Stimulated activated CD8-positive, alpha-beta memory T cell treated with anti-CD3 and anti-CD28 coated beads, Interleukin-2, amount 100 ng/mL, for 1 hour (primary cell): ENCODE data around the gene ALG12.

Experiments used
- DNase-seq, 2 donors: peaks; one replicate each; pipeline ENCODE4 v3.0.0-alpha.2; 2020; ENCODE audit warnings: low read depth in 2 of 2

ALG12 gene

DNA sequence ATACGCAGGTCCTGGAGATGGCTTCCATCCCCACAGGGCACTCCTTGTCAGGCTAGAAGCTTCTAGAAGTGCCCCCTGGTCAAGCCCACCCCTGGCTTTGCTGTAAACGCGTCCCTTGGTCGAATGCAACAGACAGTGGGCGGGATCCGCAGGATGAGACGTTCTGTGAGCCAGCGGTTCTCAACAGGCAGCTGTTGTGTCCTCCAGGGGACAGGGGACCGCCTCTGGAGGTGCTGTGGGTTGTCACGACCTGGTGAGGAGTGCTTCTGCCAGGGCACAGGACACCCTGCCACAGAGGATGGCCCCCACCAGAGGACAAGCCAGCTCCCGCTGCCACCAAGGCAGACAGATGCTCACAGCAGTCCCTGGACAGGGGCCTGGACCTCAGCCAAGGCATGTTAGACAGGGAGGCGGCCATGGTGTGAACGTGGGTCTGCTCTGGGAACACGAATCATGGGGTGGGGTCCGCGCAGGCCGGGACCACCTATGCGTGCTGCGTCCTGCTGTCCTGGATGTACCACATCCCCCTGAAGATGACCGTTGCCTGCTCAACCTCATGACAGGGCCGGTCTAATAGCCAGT, 11.8 kb upstream of the ALG12 start:
- no peak for DNase-seq

DNA sequence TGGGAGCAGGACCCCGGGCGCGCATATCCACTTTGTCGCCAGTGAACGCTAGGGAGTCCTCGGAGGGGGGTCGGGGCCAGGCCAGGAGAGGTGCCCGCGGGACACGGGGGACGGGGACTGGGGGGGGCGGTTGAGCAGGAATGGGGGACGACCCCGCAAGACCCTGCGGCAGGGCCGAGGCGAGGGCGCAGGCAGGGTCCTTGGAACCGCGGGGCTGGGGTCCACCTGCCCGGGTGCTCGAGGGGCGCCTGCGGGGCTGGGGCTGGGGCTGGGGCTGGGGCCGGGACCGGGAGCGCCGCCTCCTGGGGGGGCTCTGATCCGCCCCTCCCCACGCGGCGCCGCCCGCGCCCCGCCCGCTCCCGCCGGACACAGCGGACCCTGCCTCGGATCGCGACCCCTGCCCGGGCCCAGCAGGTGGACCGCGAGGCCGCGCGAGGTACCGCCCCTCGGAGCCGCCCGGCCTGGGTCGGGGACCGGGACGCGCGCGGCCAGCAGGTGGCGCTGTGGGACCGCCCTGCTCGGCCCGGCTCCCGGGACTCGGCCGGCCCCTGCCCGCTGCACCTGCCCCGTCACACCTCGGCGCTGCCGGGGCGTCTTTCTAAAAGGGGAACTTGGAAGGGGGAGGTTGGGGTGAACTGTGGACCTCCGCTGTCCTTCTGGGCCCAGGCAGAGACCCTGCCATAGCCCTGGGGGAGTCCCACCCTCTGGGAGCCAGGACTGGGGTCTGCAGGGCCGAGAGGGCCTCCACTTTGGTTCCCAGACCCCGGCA, 11.2 kb upstream of the ALG12 start:
- peak; percentile 59 to 66 for DNase-seq

DNA sequence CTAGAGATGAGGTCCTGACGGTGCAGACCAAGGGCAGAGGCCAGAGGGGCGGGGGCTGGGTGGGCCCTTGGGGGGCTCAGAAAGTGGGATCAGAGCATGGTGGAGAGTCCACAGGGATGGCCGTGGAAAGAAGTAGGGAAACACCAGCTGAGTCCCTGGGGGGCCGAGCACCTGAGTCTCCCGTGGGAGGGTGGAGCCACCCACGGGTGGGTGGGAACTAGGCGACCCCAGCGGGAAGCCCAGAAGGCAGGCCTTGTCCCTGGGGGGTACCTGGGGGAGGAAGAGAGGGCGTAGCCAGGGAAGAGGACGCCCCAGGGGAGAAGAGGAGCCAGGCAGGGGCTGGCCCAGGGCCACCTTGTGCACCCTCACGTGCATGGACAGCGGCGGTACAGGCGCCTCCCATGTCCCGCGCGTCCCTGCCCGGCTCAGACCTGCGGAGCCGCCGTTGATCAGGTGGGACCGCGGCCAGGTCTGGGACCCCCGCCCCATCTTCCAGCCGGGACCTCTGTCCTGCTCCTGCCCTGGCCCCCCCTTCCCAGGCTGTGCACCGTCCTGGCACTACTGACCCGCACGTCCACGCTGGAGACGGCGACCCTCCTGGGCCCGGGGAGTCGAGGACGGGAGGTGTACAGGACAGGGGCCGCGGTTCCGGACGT, 10.4 kb upstream of the ALG12 start:
- no peak for DNase-seq

DNA sequence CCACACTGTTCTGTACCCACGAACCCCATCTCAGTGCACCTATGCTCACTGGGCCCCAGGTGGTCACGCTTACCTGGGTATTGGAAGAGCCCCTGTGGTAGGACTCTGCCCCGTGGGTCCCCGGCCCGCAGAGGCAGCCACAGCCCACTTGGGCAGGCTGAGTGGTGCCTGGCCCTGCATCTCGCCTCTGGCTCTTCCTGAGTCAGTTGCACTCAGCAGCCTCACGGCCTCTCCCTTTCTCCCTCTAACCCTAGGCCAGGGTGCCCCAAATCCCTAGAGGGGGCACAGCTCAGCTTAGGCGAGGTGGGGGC, 9.9 kb upstream of the ALG12 start:
- no peak for DNase-seq

DNA sequence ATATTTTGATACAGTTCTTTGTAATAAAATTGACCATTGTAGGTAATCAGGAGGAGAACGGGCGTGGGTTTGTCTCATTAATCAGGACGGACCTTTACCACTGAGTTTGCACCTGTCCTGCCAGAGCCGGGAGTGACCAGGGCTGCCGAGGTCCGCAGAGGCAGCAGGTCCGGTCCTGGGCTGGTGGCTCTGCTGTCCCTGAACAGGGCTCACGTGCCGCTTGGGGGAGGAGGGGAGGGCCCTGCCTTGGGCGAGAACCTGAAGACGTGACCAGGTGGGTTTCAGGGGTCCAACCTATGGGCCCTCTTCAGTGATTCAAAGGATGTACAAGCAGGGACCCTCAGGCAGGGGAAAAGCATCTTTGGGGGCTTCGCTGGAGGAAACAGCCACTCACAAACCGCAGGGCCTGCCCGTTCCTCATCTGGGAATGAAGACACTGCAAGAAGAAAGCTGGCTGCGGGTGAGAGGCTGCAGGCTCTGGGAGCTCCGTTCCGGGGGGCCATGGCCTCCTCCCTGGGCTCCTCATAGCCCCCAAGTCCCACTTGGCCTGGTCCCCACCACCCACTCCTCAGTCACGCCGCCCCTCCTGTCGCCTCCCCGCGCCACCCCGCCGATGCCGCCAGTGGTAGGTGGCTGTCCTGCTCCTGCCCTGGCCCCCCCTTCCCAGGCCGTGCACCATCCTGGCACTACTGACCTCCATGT, 9.4 kb upstream of the ALG12 start:
- no peak for DNase-seq

DNA sequence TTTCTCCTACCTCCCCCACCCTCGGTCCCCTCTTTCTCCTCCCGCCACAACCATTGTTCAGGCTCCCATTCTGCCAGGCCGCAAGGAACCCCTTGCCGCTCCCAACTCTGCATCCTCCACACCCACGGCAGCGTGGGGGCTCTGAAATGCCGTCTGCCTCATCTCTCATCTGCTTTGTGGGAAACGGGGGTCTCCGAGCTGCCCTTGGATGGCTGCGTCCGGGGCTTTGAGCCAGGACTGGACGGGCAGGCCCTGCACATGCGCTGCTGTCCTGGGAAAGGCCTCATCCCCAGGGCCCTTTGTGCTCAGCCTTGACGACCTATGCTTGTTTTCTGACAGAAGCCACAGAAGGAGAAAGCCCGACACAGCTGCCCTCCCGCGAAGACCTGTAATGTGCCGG, 8.7 kb upstream of the ALG12 start:
- DNase-seq = no peak

DNA sequence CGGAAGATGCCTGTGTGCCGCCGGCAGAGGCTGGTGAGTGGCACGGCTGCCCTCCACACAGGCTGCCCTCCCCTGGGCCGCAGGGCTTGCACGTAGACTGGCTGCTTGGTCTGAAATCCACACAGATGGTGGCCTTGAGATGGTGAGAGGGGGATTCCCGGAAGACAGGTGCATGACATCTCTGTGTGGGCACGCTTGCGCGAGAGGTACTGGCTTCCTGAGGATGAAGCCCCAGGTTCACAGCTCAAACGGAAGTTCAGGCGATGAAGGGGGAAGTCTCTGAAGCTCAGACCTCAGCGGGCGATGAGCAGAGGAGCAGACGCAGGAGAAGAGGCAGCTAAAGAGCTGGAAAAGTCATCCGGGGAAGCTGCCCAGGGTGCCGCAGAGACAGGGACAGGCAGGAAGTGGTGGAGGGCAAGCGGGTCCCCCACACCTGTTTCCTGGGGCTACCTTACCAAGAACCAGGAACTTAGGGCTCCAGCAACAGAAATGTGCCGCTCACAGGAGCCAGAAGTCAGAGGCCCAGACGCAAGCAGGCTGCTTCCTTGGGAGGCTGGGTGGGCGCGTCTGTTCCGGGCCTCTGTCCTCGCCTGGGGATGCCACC, 7.4 kb upstream of the ALG12 start:
- DNase-seq = peak; percentile 39 to 54

DNA sequence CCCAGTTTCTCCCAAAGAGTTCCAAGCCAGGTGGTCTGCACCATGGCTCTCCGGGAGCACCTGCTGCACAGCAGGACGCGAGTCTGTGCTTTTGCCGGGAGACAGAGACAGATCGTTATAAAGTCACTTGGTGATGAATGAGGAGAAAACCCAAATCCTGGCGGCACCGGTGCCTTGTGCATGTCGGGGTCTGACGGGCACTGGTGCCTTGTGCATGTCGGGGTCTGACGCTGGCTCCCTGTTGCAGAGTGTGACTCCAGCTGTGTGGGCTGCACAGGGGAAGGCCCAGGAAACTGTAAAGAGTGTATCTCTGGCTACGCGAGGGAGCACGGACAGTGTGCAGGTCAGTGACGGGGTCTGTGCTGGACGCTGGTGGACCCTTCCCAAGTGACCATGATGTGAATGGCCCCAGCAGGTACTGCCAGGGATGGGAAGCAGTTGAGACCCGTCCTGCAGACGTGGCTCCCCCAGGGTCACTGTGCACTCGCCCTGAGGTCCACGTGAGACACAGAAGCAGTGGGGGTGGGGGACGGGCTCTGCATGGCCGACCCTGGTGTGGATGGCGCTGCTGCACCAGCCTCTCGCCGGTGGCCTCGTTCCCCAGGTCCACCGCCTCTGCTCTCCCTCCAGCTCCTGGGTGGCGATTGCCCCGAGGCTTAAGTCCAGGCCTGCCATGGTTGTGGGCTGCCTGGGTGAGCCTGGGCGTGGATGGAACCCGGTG, 6.0 kb upstream of the ALG12 start:
- no peak for DNase-seq

DNA sequence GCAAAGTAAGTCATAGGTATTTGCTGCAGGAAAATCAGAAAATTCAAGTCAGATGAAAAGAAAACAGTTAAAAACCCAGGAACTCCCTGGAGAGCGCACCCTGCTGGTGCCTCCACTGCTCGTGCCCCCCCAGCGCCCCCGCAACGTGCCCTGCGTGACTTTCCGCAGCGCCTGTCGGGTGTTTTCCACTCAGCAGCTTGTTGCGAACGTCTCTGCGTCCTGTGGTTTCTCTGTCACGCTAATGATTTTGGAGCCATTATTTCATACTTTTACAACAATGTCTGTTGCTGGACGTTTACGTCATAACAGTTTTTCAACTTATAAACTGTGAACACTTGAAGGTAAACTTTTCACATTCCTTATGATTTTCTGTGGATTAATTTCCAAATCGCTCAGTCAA, 5.2 kb upstream of the ALG12 start:
- DNase-seq = no peak

DNA sequence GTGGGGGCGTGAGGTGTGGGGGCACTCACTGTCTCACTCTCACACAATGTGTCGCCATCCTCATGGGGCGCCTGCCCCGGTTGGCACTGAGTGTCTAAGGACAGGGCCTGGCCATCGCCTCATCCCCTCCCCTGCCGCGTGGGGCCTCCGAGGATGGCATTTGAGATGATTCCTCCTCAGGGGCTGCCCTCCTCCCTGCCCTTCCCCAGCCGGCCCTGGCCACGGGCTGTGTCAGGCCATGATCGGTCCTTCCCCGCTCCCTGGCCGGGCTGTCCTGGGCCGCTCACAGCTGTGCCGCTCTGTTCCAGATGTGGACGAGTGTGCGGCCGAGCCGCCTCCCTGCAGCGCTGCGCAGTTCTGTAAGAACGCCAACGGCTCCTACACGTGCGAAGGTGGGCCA, 4.7 kb upstream of the ALG12 start:
- DNase-seq = no peak

DNA sequence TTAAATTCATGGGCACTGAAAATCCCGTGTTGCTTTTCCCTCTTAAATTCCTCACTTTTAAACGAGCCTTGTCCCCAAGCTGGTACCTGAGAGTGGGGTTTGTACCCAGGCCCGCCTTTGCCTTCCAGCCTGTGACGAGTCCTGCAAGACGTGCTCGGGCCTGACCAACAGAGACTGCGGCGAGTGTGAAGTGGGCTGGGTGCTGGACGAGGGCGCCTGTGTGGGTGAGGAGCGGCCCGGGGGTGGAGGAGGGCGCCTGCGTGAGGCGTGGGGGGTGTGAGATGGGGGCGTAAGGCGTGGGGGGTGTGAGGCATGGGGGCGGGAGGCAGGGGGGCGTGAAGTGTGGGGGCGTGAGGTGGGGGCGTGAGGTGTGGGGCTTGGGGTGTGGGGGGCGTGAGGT, 4.2 kb upstream of the ALG12 start:
- DNase-seq = no peak

DNA sequence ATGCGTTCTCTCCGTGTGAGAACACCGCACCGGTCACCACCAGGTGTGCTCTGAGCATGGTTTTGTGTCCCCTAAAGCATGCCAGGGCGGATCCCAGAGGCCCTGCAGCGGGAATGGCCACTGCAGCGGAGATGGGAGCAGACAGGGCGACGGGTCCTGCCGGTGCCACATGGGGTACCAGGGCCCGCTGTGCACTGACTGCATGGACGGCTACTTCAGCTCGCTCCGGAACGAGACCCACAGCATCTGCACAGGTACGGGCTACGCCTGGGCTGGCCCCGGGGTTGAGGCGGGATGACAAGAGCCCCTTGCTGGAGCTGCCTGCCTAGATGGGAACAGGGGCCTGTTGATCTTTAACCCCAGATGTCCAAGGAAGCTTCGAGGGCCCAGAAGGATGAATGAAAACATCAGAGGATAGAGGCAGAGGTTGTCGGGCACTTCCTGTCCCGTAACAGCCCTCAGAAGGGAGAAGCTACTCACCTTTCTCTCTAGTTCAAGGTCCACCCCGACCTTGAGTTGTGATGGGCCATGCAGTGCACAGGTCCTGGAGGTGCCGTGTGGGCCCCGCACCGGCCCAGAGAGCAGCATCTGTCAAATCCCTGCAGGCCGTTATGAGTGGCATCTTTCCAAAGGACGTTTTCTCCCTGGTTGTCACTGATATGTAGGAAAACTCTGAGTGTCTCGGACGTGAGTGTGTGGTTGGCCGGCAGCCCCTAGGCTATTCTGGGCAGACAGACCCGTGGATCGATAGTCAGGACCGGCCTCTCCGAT, 3.5 kb upstream of the ALG12 start:
- DNase-seq = no peak

DNA sequence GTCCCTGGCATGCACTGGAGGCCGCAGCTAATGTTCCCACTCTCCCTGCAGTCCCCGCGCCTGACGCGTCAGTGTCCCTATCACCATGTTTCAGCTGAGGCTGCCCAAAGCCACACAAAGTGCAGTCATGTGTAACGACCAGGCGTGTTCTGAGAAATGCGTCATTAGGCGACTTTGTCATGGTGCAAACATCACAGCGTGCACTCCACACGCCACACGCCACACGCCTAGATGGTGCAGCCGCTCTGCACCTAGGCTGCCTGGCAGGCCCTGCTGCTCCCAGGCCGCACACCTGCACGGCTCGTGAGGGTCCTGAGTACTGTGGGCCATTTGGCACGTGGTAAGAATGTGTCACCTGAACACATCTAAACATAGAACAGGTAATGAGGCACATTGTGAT, 2.6 kb upstream of the ALG12 start:
- no peak for DNase-seq

DNA sequence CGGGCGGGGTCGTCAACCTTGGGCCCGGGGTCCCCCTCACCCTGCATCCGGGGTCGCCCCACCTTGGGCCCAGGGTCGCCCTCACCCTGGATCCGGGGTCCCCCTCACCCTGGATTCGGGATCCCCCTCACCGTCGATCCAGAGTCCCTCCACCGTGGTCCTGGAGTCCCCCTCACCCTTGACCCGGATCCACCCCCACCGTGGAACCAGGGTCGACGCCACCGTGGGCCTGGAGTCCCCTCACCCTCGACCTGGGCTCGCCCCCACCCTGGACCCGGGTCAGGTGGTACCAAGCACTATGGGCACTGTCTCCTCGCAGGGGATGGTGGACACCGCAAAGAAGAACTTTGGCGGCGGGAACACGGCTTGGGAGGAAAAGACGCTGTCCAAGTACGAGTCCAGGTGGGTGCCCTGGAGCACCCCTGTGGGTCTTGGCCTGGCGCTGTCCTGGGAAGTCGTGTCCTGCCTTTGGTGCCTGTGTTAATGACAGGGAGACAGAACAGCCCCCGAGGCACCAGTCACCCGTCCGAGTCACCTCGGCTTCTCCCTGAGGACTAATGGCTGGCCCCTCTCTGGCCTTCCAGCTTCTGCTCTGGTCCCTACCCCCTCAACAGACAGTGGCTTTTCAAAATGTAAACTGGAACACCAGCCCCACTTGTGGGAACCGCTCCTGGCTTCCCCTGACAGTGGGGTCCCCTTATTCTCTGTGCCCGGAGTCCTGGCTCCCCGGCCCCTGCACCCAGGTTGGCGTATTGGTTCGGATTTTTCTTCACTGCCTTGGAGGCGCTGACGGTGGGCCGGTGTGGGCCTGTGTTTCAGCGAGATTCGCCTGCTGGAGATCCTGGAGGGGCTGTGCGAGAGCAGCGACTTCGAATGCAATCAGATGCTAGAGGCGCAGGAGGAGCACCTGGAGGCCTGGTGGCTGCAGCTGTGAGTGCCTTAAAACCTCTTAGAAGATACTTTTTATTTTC, 958 bp upstream of the ALG12 start:
- DNase-seq = no peak

DNA sequence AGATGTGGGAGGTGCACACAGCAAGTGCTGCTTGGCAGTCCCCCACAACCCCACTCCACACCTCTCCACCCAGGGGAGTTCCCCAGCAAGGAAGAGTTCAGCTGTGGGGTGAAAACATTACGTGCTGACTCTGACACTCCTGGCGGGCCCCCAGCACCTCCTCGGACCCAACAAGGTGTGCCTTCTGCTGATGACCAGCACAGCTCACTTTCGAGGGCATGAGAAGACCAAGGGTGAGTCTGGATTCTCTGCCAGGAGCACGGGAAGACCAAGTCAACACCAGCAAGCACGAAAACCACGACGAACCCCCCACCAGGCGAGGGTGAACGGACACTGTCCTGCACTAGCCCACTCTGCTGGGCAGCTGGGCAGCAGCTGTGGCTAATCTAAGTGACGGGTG, 1.4 kb downstream of the ALG12 start:
- no peak for DNase-seq

DNA sequence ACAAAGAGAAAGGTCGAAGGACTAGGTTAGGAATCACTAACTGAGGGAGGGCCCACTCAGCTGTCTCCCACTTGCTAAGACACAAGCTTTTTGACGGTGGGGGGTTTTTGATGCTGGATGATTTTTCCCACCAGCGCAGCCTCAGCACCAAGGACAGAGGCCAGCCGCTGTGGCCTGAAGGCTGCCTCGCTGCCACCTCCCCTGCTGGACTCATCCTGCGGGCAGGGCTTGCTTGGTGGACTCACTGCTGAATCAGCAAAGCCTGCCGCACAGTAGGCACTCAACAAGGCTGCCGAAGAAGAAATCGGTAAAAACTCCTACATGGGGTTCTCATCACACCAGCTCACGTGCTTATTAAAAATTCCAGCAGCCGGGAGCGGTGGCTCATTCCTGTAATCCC, 2.6 kb downstream of the ALG12 start:
- DNase-seq = no peak

DNA sequence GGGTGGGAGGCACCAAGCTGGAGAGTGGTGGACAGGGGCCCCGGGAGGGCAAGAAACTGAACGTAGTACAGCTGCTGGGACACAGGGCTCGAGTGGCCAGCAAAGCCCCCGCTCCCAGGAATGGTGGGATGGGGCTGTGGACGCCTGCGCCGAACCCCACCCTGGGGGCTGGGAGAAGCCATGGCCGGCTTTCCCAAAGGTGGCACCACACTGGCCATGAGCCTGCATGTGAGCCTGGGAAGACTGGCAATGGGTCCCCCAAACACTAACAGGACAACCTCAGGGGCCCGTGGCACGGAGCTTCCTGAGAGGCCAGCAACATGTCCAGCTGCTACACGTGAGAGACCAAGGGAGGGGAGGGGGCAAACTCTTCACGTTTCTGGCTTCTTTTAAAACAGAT, 4.0 kb downstream of the ALG12 start:
- DNase-seq = no peak

DNA sequence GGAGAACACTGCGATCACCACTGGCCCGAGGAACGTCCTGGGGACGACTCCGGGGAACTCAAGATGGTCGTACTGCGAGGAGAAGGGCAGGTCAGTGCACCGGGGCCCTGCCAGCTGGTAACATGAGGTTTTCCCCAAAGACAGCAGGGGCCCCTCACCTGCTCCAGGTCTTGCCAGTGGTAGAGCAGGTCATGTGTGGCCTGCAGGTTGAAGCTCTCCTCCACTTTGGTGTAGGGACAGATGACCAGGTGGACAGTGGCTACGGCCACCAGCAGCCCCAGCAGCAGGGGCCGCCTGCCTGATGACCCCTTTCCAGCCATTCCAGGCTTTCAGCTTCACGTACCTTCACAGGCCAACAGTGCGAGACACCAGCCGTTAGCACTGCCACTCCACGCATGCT, 4.8 kb downstream of the ALG12 start:
- DNase-seq = no peak

DNA sequence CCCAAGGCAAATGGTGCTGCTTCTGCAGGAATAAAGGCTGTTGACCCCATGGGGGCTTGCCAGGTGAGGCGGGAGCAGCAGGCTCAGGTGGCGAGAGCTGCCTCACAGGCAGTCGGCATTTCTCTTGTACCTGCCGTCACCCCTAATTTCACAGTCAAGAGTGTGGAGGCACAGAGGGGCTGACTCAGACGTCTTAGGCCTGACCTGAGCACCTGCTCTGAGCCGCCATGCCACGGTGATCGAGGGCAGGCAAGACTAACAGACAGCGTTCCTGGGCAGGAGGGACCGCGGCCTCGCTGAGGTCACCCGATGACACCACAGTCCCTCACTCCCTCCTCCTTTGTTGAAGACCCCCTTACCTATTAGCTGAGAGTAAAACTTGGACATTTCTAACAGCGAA, 5.2 kb downstream of the ALG12 start:
- no peak for DNase-seq
